Epithelial cell of proximal tubule (primary cell): ENCODE measurements around the gene FOSL2. TPM values are rescaled to one million over a fixed set of nuclear protein-coding genes. Genes with fewer than 3 reads are reported as not detected.

Experiments used
- DNase-seq: peaks from one replicate; pipeline ENCODE4 v3.0.0-alpha.2; 2011; ENCODE audit warnings: low read depth
- H3K4me3 ChIP-seq: 2 replicates; pipeline ENCODE4 v1.5.1; 2011; ENCODE audit warnings: low read depth, mild to moderate bottlenecking, low read length
- total RNA-seq: library from RNA; depleted of rRNA; stranded (reverse); fragments of >200 nt; gene quantifications from 2 replicates; pipeline ENCODE4 v1.2.3, GENCODE V29; 2015
- TF ChIP-seq, protein P1 (sequence below): conservative IDR thresholded peaks from 2 replicates; pipeline ENCODE4 v1.5.1; 2012; ENCODE audit warnings: low read depth, mild to moderate bottlenecking, low read length

FOSL2 gene
- total RNA-seq, 1 donor from 2014 or later, result 91.8 TPM

DNA sequence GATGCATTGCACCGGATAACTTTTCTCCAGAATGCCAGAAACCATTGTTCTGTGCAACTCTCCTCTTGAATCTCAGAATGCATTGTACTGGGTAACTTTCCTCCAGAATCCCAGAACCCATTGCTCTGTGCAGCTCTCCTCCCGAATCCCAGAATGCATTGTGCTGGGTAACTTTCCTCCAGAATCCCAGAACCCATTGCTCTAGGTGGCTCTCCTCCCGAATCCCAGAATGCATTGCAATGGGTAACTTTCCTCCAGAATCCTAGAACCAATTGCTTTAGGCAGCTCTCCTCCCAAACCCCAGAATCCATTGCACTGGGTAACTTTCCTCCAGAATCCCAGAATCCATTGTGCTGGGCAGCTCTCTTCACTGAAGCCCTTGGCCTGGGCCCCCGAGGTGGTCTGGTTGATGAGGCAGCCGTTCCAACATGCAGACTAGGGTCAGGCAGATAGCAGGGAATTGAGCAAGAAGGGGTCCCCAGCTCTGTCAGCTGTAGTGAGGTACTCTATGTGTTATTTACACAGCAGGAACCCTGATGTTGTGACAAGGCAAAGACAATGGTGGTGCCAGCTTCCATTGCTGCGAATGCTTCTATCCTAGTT lies 9.4 kb downstream of the FOSL2 start:
- TF ChIP-seq, protein P1, sequence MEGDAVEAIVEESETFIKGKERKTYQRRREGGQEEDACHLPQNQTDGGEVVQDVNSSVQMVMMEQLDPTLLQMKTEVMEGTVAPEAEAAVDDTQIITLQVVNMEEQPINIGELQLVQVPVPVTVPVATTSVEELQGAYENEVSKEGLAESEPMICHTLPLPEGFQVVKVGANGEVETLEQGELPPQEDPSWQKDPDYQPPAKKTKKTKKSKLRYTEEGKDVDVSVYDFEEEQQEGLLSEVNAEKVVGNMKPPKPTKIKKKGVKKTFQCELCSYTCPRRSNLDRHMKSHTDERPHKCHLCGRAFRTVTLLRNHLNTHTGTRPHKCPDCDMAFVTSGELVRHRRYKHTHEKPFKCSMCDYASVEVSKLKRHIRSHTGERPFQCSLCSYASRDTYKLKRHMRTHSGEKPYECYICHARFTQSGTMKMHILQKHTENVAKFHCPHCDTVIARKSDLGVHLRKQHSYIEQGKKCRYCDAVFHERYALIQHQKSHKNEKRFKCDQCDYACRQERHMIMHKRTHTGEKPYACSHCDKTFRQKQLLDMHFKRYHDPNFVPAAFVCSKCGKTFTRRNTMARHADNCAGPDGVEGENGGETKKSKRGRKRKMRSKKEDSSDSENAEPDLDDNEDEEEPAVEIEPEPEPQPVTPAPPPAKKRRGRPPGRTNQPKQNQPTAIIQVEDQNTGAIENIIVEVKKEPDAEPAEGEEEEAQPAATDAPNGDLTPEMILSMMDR, result no peak
- no peak for DNase-seq

DNA sequence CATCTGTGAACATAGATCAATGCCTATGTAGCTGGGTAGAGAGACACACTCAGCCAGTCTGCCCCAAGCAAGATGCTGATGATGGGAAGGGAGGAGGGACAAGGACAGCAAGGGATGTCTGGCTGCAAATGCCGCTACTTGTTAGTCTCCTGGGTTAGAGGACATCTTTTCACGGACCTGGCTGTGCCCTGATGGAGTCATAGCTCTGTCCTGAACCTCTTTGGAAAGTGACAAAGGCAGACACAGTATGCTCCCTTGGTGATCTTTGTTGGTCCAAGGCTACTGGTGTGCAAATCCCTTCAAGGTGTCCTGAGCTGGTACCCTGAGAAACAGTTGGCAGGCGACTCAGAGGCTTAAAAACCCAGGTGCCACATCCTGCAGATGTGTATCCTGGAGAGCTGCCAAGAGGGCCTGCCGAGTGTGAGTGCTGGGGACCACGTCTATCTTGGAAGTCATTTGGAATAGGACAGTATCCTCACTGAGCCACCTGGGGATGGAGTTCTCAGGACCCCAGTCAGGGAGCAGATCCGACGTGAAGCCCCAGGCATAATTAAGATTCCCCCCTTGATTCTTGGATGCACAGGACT lies 10.8 kb downstream of the FOSL2 start:
- TF ChIP-seq, protein P1, result no peak
- H3K4me3 ChIP-seq, result no peak overlapping the region

More for the DNA sequence above, 9.4 kb downstream of the FOSL2 start:
- no peak overlapping the region for H3K4me3 ChIP-seq

DNA sequence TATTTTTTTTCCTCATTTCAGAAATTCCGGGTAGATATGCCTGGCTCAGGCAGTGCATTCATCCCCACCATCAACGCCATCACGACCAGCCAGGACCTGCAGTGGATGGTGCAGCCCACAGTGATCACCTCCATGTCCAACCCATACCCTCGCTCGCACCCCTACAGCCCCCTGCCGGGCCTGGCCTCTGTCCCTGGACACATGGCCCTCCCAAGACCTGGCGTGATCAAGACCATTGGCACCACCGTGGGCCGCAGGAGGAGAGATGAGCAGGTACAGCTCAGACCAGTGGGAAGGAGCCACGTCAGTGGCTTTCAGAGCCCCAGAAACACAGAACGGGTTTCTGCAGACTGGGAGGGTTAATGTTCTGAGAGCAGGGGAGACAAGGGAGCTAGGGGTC lies 11.4 kb downstream of the FOSL2 start:
- H3K4me3 ChIP-seq, result no peak overlapping the region
- TF ChIP-seq, protein P1, result no peak
- DNase-seq, result no peak

More for the DNA sequence above, 10.8 kb downstream of the FOSL2 start:
- DNase-seq, result no peak

DNA sequence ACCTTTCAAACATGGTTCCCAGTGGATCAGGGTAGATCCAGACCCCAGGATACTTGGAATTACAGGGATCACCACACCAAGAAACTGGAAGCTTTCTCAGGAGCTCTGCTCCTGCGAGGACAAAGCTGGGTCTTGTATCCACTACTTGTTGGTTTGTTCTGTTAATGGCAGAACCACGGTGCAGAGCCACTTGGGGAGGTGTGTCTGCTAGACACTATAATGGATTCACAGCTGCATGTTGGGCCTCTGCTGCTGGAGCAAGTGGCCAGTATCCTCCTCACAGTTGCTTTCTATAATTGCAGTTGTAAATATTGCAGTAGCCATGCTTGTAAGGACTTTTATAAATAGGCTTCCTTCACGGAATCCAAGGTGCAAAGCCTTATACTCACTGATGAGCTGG lies 12.9 kb downstream of the FOSL2 start:
- TF ChIP-seq, protein P1, result no peak
- DNase-seq, result no peak

DNA sequence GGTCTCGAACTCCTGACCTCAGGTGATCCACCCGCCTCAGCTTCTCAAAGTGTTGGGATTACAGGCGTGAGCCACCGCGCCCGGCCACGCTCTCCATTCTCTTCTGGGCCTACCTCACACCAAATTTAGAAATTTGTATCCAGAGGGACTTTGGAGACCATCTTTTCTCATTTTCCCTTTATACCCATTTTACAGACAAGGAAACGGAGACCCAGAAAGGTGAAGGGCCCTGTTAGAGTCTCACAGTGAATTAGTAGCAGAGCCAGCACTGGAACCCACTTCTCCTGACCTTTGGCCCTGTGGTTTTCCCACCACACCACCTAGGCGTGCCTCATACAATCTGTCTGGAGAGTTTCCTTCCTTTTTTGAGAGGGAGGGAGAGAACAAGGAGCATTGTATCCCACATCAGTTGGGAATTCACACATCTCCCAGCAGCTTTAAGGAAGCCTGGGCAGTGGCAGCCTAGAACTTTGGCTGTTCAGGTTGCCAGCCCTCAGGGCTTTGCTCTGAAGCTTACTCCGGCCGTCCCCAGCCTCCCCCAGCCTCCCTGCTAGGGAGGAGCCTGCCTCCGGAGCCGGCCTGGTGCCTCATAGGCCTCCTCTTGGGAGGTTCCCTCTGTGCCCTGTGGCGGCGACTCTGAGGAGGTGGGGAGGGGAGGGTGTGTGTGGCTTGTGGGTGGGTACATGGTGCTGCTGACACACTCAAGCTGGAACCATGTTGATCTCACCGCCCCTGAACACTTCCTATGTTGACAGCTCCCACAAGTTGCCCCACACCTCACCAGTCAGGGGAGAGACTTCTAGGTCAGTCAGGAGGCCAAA lies 13.8 kb downstream of the FOSL2 start:
- DNase-seq, result no peak
- no peak overlapping the region for H3K4me3 ChIP-seq
- TF ChIP-seq, protein P1, result no peak

More for the DNA sequence above, 12.9 kb downstream of the FOSL2 start:
- no peak overlapping the region for H3K4me3 ChIP-seq

DNA sequence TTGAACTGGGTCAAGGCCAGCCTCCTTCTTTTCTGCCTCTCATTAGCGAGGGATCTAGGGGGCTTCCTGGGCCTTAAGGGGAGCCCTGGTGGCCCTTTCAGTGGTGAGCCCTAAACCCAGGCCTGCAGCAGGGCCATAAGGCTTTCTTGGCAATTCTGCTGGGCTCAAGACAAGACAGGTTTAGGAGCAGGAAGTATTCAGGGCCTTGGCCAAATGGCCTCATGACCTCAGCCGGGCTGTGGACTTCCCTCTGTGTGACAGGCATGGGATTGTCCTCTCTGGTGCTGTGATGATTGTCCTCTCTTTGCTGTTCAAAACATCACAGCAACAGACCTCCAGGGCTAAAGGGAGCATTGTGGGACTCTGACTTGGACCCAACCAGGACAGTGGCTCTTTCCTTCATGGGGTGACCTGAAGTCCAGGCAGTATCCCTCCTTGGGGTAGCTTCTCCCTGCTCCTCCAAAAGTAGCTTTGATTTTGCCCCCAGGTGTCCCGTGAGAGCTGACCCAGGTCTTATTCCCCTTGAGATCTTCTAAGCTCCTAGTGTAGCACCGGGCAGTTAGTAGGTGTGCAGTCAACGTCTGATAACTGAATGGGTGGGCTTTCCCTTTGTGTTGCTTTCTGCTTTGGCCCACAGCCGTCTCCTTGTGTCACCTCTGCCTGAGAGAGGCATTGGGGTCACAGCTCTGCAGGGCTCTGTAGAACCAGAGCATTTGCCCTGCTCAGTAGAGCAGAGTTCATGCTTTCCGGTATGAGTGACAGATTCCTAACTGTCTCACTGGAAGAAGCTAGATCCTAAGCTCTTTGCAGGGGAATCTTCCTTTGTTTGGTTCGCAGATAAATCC lies 14.7 kb downstream of the FOSL2 start:
- no peak for DNase-seq
- no peak overlapping the region for H3K4me3 ChIP-seq
- TF ChIP-seq, protein P1, result no peak
